ENCODE measurements around the gene CAPN2.
A peak's percentile ranks its signal among the peaks of the same experiment; 100 is the strongest.

The CAPN2 gene

DNA sequence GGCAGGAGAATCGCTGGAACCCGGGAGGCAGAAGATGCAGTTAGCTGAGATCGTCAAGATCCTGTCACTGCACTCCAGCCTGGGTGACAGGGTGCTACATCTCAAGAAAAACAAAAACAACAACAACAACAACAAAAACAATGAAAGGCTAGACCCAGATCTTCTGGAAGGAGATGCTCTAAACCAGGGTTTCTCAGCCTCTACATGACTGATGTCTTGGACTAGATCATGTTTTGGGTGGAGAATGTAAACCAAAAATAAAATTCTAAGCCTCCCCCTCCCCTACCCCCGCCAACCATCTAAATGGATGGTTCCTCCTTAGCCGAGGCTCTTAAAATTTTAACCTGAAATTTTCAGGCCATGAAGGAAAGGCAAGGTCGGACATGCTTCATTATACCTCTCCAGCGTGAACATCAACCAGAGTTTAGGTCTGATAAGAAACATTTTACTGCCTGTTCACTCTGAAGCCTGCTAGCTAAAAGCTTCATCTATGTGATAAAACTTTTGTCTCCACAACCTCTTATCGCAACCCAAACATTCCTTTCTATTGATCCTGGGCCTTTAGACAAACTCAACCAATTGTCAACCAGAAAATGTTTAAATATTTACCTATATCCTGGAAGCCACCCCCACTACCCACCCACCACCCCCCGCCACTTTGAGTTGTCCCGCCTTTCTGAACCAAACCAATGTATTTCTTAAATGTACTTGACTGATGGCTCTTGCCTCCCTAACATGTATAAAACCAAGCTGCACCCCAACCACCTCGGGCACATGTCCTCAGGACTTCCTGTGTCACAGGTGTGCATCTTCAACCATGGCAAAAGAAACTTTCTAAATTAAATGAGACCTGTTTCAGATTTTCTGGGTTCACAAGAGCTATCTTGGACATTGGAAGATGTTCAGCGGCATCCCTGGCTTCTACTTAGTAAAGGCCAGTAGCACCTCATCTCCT is 1.9 kb upstream of the CAPN2 start:
- POLR2A ChIA-PET: no interaction called here
- CTCF ChIA-PET: interaction anchor here (1.1 to 3.2 kb wide), 3 partner anchors 9 to 39 kb away, joined by 3 to 13 read pairs (median 5); no protein-coding TSS in a partner anchor

DNA sequence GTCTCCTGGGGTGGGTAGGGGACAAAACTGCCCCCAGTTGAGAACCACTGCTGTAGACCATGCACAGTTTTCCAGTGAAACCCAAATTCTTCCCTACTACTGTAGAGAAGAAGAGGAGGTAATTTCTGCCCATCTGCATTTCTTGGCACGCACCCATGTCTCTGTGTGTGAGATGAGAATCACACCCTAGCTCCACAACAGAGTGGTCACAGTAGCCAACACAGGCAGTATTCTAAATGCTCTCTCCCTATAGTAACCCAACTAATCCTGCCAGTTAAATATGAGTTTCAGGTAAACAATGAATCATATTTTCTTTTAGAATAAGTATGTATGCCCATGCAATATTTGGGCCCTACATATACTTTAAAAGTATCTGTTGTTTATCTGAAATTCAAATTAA is 1.2 kb upstream of the CAPN2 start:
- TF ChIP-seq CTCF (IDR thresholded peaks at IDR 0.05; ENCODE audit: control extremely low read depth, extremely low read depth, low read depth, missing control alignments): no peak
- DNase-seq (ENCODE audit: extremely low spot score): no peak
- CTCF ChIA-PET: interaction anchor here (1.1 to 3.2 kb wide), 4 partner anchors 10 to 38 kb away, joined by 3 to 13 read pairs (median 5); no protein-coding TSS in a partner anchor
- POLR2A ChIA-PET: no interaction called here

More for the DNA sequence above, 1.9 kb upstream of the CAPN2 start:
- no peak for TF ChIP-seq CTCF (IDR thresholded peaks at IDR 0.05; ENCODE audit: control extremely low read depth, extremely low read depth, low read depth, missing control alignments)
- DNase-seq (ENCODE audit: extremely low spot score): no peak

GRCh38 chr1:223711747-223712193 is 569 bp upstream of the CAPN2 start:
- no peak for DNase-seq (ENCODE audit: extremely low spot score)
- ChIA-PET CTCF (interaction anchor here (1.1 to 3.2 kb wide), 7 partner anchors 11 to 64 kb away, joined by 3 to 13 read pairs (median 4); no protein-coding TSS in a partner anchor), POLR2A (no interaction called here)
- TF ChIP-seq CTCF (IDR thresholded peaks at IDR 0.05; ENCODE audit: control extremely low read depth, extremely low read depth, low read depth, missing control alignments): no peak

DNA sequence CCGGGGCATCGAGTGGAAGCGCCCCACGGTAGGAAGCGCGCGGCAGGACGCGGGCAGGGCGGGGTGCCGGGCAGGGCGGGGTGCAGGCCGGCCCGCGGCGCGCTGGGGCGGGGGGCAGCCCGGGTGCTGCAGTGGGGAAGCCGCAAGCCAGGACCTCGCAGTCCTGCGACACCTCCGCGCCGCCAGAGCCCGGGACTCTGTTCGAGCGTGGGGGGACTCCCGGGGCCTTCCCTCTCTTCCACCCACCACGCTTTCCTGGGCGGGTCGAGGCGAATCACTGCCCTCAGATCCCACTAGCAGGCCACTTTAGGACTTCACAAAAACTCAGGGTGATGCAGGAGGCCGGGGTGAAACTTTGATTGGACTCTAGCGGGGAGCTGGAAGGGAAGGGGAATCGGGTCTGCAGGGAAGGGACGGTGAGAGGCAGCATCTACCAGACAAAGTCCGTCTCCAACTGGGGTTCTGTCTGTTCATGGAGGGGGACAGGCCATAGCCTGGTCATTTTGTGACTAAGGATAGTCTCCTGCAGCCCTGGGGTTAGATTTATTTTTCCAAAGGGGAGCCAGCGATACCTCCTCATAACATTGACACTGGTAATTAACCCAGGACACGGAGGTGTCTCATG is 623 bp downstream of the CAPN2 start:
- POLR2A ChIA-PET: no interaction called here
- CTCF ChIA-PET: interaction anchor here (1.1 to 3.2 kb wide), 7 partner anchors 12 to 63 kb away, joined by 3 to 13 read pairs (median 4); no protein-coding TSS in a partner anchor
- TF ChIP-seq CTCF (IDR thresholded peaks at IDR 0.05; ENCODE audit: control extremely low read depth, extremely low read depth, low read depth, missing control alignments): no peak
- peak; percentile 34 for DNase-seq (ENCODE audit: extremely low spot score)

GRCh38 chr1:223713546-223714420 is 1.4 kb downstream of the CAPN2 start:
- CTCF ChIA-PET: interaction anchor here (3.2 kb wide), 1 partner anchor 35 kb away, joined by 13 read pairs; no protein-coding TSS in a partner anchor

More at GRCh38 chr1:223713546-223714420, 1.4 kb downstream of the CAPN2 start:
- POLR2A ChIA-PET: no interaction called here
- no peak for TF ChIP-seq CTCF (IDR thresholded peaks at IDR 0.05; ENCODE audit: control extremely low read depth, extremely low read depth, low read depth, missing control alignments)
- no peak for DNase-seq (ENCODE audit: extremely low spot score)

Data from GM10248 (cell line).